ENCODE measurements around the gene TMEM202. TPM values are rescaled to one million over a fixed set of nuclear protein-coding genes. Genes with fewer than 3 reads are reported as not detected.

The TMEM202 gene
- total RNA-seq, 2 experiments from 2014 or later = not detected

- ChIA-PET CTCF (no interaction called here), POLR2A (no interaction called here)
- H3K9me3 Mint-ChIP-seq = no peaks in the 10 kb centered on the region
- no peak for TF ChIP-seq CTCF (IDR thresholded peaks at IDR 0.05)
- H3K27ac Mint-ChIP-seq = no peak overlapping the region
- Histone ChIP-seq H3K4me3 (ENCODE audit: low read length) (no peak overlapping the region), H3K27ac (ENCODE audit: low read depth in 1 of 2, low read length in 2 of 2) (no peak overlapping the region), H3K36me3 (ENCODE audit: insufficient read depth, low read length) (no peaks in the 10 kb centered on the region), H3K9me3 (ENCODE audit: control insufficient read depth in 1 of 2, insufficient read depth in 1 of 2, low read length in 2 of 2) (no peaks in the 10 kb centered on the region), H3K27me3 (ENCODE audit: control insufficient read depth in 1 of 2, insufficient read depth in 2 of 2, low read length in 2 of 2) (peaks cover 7 to 10% of the 10 kb centered on the region in 2 experiments), H3K4me1 (ENCODE audit: insufficient read depth, low read length) (no peaks in the 10 kb centered on the region)
- H3K4me3 Mint-ChIP-seq = no peak overlapping the region
- H3K36me3 Mint-ChIP-seq (ENCODE audit: low read depth) = no peaks in the 10 kb centered on the region
- no peak for ATAC-seq (ENCODE audit: poor library complexity)
- peaks cover 62% of the 10 kb centered on the region for H3K27me3 Mint-ChIP-seq
- H3K4me1 Mint-ChIP-seq (ENCODE audit: low read depth) = no peaks in the 10 kb centered on the region
- no peak for DNase-seq
- intact Hi-C loops (cut with DNase I, micrococcal nuclease) = no loop called here
Measured at GRCh38 chr15:72402726-72403125, 4.6 kb downstream of the TMEM202 start.

DNA sequence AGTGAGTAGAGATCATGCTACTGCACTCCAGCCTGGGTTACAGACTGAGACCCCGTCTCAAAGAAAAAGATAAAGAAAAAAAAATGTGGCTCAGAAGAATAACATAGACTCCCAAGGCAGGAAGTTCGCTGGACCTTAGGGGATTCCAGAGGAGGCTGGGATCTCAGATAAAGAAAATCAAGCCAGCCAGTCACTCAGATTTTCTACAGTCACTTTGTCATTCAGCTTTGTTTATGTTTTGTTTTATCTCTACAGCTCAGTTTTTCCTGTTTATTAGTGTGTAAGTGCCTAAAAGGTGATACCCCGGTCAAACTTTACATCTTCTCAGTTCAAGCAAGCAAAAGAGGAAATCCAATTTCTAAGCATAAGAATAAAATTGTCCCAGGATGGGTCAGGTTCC lies 6.3 kb downstream of the TMEM202 start:
- Mint-ChIP-seq H3K36me3 (ENCODE audit: low read depth) (no peaks in the 10 kb centered on the region), H3K27ac (no peak overlapping the region)

GRCh38 chr15:72404841-72405240 lies 6.7 kb downstream of the TMEM202 start:
- POLR2A ChIA-PET = interaction anchor here (1.6 kb wide), 1 partner anchor 29 kb away, joined by 5 read pairs; the partner anchor contains the start of gene HEXA
- no peak for ATAC-seq (ENCODE audit: poor library complexity)
- no peaks in the 10 kb centered on the region for H3K4me1 Mint-ChIP-seq (ENCODE audit: low read depth)

More for the DNA sequence above, 6.3 kb downstream of the TMEM202 start:
- Histone ChIP-seq H3K4me1 (ENCODE audit: insufficient read depth, low read length) (no peaks in the 10 kb centered on the region), H3K27ac (ENCODE audit: low read depth in 1 of 2, low read length in 2 of 2) (no peak overlapping the region), H3K9me3 (ENCODE audit: control insufficient read depth in 1 of 2, insufficient read depth in 1 of 2, low read length in 2 of 2) (no peaks in the 10 kb centered on the region), H3K27me3 (ENCODE audit: control insufficient read depth in 1 of 2, insufficient read depth in 2 of 2, low read length in 2 of 2) (peaks cover 7 to 13% of the 10 kb centered on the region in 2 experiments), H3K36me3 (ENCODE audit: insufficient read depth, low read length) (no peaks in the 10 kb centered on the region), H3K4me3 (ENCODE audit: low read length) (no peak overlapping the region)
- ATAC-seq (ENCODE audit: poor library complexity) = no peak
- Mint-ChIP-seq H3K4me1 (ENCODE audit: low read depth) (no peaks in the 10 kb centered on the region), H3K4me3 (no peak overlapping the region), H3K27me3 (peaks cover 65% of the 10 kb centered on the region), H3K9me3 (no peaks in the 10 kb centered on the region)
- intact Hi-C loops (cut with DNase I, micrococcal nuclease) = no loop called here
- CTCF ChIA-PET = interaction anchor here (1.7 kb wide), 1 partner anchor 31 kb away, joined by 3 read pairs; no protein-coding TSS in a partner anchor
- DNase-seq = no peak
- no peak for TF ChIP-seq CTCF (IDR thresholded peaks at IDR 0.05)
- POLR2A ChIA-PET = interaction anchor here (1.6 kb wide), 1 partner anchor 28 kb away, joined by 5 read pairs; the partner anchor contains the start of gene HEXA

More at GRCh38 chr15:72404841-72405240, 6.7 kb downstream of the TMEM202 start:
- no peak overlapping the region for H3K27ac ChIP-seq (ENCODE audit: low read depth in 1 of 2, low read length in 2 of 2)
- peaks cover 7 to 15% of the 10 kb centered on the region in 2 experiments for H3K27me3 ChIP-seq (ENCODE audit: control insufficient read depth in 1 of 2, insufficient read depth in 2 of 2, low read length in 2 of 2)
- Mint-ChIP-seq H3K27ac (no peak overlapping the region), H3K27me3 (peaks cover 68% of the 10 kb centered on the region), H3K9me3 (peaks cover 2% of the 10 kb centered on the region), H3K36me3 (ENCODE audit: low read depth) (no peaks in the 10 kb centered on the region), H3K4me3 (no peak overlapping the region)
- no peaks in the 10 kb centered on the region for H3K36me3 ChIP-seq (ENCODE audit: insufficient read depth, low read length)
- no peaks in the 10 kb centered on the region for H3K9me3 ChIP-seq (ENCODE audit: control insufficient read depth in 1 of 2, insufficient read depth in 1 of 2, low read length in 2 of 2)
- TF ChIP-seq CTCF (IDR thresholded peaks at IDR 0.05) = no peak
- DNase-seq = no peak
- CTCF ChIA-PET = interaction anchor here (1.7 kb wide), 1 partner anchor 30 kb away, joined by 3 read pairs; no protein-coding TSS in a partner anchor
- H3K4me3 ChIP-seq (ENCODE audit: low read length) = no peak overlapping the region
- H3K4me1 ChIP-seq (ENCODE audit: insufficient read depth, low read length) = no peaks in the 10 kb centered on the region
- intact Hi-C loops (cut with DNase I, micrococcal nuclease) = no loop called here

Data from CD4-positive, alpha-beta T cell (primary cell).